Middle frontal gyrus (tissue), 1 donor: ENCODE data around the gene LIMK2.
"Not testable (repeated sequence)": the region's sequence is repeated elsewhere in the genome, so short reads cannot be mapped to it uniquely, and the experiment has no call there.

ENCODE experiments used
- DNase-seq: peaks from one replicate; pipeline ENCODE4 v3.0.0-alpha.2; 2015; ENCODE audit warnings: low spot score; ENCODE audit errors: extremely low spot score

LIMK2 gene

GRCh38 chr22:31211862-31212730 is at the start of gene LIMK2:
Gene LIMK2, plus strand, starts transcription at chr22:31212298. Its CDS starts 111 bp downstream, at chr22:31212409.
- DNase-seq = peak; percentile 80

- DNase-seq = no peak
These were observed 41.1 kb upstream of the LIMK2 start for GRCh38 chr22:31170971-31171370.

GRCh38 chr22:31171734-31172133 is 40.4 kb upstream of the LIMK2 start:
- DNase-seq = not testable (repeated sequence)

- no peak for DNase-seq
These were observed 38.5 kb upstream of the LIMK2 start for GRCh38 chr22:31173386-31174145.

- no peak for DNase-seq
These were observed 35.2 kb upstream of the LIMK2 start for GRCh38 chr22:31176923-31177322.

DNA sequence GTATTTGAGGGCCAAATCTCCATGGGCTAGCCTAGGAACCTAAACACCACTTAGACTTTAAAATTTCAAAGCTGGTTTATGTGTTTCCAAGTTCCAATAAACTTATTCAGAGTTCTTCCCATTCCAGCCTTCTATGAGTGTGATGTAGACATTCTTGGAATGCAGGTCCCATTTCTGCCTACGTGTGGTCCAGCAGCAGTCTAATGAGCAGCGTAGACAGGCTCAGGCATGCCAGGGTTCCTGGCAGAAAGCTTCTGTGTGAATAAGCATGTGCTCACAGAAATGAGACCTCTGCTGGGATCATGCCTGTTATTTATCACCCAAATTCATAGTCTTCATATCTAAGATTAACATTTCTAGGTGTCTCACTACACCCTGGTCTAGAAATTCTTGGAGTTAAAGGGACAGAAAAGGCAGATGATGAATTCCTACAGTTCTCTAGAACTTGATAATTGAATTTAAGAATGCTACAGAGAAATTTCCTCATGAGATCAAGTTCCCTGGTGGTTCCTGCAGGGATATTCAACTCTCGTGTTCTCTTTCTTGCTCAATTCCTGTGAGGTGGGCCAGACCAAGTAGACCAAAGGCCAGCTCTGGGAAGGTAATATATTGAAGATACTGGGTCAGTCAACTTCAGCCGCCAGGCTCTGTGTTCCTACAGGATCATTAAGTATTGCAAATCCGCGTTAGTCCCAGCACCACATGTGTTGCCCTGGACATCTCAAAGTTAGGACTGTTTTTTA is 34.5 kb upstream of the LIMK2 start:
- DNase-seq = no peak

GRCh38 chr22:31178859-31179258 is 33.2 kb upstream of the LIMK2 start:
- DNase-seq = no peak

DNA sequence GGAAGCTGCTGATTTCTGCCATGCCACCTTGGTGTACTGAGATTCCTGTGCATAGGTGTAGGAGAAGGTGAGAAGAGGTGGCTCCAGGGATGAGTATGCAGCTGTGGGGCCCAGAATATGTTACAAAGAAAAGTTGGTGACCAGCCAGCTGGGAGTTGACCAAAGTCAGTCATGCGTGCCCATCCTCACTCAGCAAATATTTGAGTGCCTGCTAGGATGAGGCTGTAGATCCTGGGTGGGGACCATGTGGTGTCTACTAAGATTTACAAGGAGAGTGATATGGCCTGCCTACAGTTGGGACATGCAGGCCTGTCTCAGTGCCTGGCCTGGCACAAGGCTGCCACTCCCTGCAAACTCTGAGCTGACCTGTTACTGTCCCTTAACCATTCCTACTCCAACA is 32.8 kb upstream of the LIMK2 start:
- DNase-seq = no peak

- no peak for DNase-seq
These were observed 28.1 kb upstream of the LIMK2 start for GRCh38 chr22:31184015-31184414.

GRCh38 chr22:31185056-31185455 is 27.0 kb upstream of the LIMK2 start:
- no peak for DNase-seq

DNA sequence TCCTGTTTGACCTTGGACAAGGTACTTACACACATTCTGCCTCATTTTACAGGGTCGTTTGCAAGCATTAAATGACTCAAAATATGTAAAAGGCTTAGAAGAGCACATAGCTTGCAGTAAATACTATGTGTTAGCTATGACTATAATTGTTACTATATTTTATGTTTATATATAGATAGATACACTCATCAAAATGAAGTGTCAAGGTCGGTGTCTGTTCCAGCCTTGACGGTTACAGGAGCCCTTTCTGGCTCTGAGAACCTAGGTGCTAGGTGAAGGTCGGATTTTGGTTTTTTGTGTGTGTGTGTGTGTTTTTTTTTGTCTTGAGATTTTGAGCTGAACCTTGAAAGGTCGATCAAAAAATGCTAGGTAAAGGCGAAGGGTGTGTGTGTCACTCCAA is 24.5 kb upstream of the LIMK2 start:
- no peak for DNase-seq

- no peak for DNase-seq
These were observed 19.6 kb upstream of the LIMK2 start for GRCh38 chr22:31192513-31192912.

- peak; percentile 27 for DNase-seq
These were observed 19.0 kb upstream of the LIMK2 start for GRCh38 chr22:31193092-31193491.

DNA sequence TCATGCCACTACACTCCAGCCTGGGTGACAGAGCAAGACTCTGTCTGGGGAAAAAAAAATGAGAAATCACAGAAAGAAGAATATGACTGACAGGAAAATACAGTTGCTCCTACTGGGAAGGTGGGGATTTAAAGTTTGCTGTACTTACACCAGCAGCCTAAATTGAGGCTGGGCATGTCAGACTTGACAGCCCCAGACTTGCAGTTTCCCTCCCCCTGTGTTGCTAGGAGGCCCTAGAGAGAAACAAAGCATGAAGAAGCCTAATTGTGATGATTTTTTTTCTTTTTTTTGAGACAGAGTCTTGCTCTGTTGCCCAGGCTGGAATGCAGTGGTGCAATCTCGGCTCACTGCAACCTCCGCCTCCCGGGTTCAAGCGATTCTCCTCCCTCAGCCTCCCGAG is 17.4 kb upstream of the LIMK2 start:
- DNase-seq = not testable (repeated sequence)

DNA sequence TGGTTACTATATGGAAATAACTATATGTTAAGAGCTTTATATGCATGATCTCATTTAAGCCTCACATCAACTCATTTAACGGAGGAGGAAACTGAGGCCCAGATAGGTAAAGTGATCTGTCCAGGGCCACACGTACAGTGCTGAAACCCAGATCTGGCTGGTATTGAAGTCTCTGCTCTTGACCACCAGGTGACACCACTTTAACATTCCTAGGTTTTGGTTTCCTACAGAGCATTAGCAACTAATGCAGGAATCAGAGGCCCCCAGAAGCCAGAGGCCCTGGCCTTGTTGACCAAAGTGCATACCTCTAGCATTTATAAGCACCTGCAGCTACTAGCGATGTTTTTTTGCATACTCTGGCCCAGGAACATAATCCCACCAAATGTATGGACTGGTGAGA is 12.9 kb upstream of the LIMK2 start:
- no peak for DNase-seq

- not testable (repeated sequence) for DNase-seq
These were observed 7.6 kb upstream of the LIMK2 start for GRCh38 chr22:31204352-31204984.

- not testable (repeated sequence) for DNase-seq
These were observed 7.0 kb upstream of the LIMK2 start for GRCh38 chr22:31205059-31205458.

- not testable (repeated sequence) for DNase-seq
These were observed 5.6 kb upstream of the LIMK2 start for GRCh38 chr22:31206460-31206859.

GRCh38 chr22:31206896-31207687 is 5.0 kb upstream of the LIMK2 start:
- DNase-seq = no peak
